Lower leg skin (tissue), 4 donors: ENCODE results near the gene IFT52. TPM values are rescaled to one million over a fixed set of nuclear protein-coding genes. Genes with fewer than 3 reads are reported as not detected.
"Not testable (repeated sequence)": the region's sequence is repeated elsewhere in the genome, so short reads cannot be mapped to it uniquely, and the experiment has no call there.

Experiments
- DNase-seq, 2 donors: peaks; one replicate each; pipeline ENCODE4 v3.0.0-alpha.2; 2019; ENCODE audit warnings: low spot score in 2 of 2
- H3K4me3 ChIP-seq: fragments of 200-600 bp; sonication (generic); 2 replicates; pipeline ENCODE4 v1.5.1; 2017; ENCODE audit warnings: mild to moderate bottlenecking, low read depth; ENCODE audit not compliant: poor library complexity, severe bottlenecking
- POLR2A ChIP-seq, 2 donors: fragments of 450-650 bp; IDR thresholded peaks; one replicate each; pipeline ENCODE4 v1.6.1; 2016 to 2017; ENCODE audit warnings: antibody characterized with exemption in 2 of 2, mild to moderate bottlenecking in 1 of 2, moderate library complexity in 1 of 2
- WGBS, 2 donors: methylation state at CpG; one replicate each; pipeline ENCODE4 v1.1.5; 2018; 5-methylcytosine and 5-hydroxymethylcytosine counted together
- intact Hi-C: fragments of 100-400 bp; cut with DNase I; formaldehyde crosslinking; loops from one replicate; pipeline ENCODE4 v1.15.0; 2023; ENCODE audit warnings: low total_unique reads
- total RNA-seq, 4 donors: library from RNA; depleted of rRNA; stranded (reverse); fragments of >200 nt; gene quantifications; one replicate each; pipeline ENCODE4 v1.1.0, GENCODE V29; 2016
- TF ChIP-seq, protein P1 (sequence below), 3 donors: fragments of 450-650 bp; IDR thresholded peaks; one replicate each; pipeline ENCODE4 v1.5.1; 2016; ENCODE audit warnings: antibody characterized with exemption in 3 of 3, mild to moderate bottlenecking in 3 of 3, moderate library complexity in 2 of 3

IFT52 gene
- total RNA-seq, 4 donors from 2014 or later, result 8.5 to 17.2 (median 12.7) TPM

DNA sequence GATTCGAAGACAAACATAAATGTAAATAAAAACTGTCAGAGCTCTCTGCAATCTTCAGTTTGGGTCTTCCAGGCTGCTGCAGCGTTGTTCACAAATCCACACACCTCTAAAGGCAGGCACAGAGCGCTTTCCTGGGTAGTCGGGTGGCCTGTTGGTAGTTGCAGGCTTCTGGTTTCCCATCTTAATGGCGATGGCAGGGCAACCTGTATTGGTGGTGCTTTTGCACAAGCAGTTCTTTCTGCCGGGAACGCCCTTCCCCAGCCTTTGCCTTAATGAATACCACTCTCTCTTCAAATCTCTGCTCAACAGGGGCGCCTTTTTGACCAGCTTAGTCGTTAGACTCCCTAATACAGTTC is 723 bp upstream of the IFT52 start:
- no peak for DNase-seq
- intact Hi-C loops, result loop anchor here (1.0 kb wide), 1 partner anchor 44 kb away; no protein-coding TSS in a partner anchor
- 21 to 30% methylated on average over 8 to 9 of the region's 9 CpGs for WGBS, 2 donors
- H3K4me3 ChIP-seq, result no peak overlapping the region
- TF ChIP-seq, protein P1, sequence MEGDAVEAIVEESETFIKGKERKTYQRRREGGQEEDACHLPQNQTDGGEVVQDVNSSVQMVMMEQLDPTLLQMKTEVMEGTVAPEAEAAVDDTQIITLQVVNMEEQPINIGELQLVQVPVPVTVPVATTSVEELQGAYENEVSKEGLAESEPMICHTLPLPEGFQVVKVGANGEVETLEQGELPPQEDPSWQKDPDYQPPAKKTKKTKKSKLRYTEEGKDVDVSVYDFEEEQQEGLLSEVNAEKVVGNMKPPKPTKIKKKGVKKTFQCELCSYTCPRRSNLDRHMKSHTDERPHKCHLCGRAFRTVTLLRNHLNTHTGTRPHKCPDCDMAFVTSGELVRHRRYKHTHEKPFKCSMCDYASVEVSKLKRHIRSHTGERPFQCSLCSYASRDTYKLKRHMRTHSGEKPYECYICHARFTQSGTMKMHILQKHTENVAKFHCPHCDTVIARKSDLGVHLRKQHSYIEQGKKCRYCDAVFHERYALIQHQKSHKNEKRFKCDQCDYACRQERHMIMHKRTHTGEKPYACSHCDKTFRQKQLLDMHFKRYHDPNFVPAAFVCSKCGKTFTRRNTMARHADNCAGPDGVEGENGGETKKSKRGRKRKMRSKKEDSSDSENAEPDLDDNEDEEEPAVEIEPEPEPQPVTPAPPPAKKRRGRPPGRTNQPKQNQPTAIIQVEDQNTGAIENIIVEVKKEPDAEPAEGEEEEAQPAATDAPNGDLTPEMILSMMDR (IDR thresholded peaks at IDR 0.05), result no peak
- no peak for TF ChIP-seq POLR2A (IDR thresholded peaks at IDR 0.05)

DNA sequence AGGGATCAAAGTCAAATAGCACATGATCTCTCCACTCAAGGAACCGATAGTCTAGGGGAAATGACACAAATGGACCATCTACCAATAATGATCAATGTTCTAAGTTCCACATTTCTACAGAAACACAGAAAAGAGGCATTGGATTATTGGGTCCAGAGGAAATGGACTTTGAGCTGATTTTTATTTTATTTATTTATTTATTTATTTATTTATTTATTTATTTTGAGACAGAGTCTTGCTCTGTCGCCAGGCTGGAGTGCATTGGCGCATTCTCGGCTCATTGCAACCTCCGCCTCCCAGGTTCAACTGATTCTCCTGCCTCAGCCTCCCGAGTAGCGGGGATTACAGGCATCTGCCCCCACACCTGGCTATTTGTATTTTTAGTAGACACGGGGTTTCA is 11.2 kb downstream of the IFT52 start:
- 88 to 90% methylated on average over 8 of the region's 8 CpGs for WGBS, 2 donors
- H3K4me3 ChIP-seq, intact Hi-C loops, DNase-seq: not testable (repeated sequence)

DNA sequence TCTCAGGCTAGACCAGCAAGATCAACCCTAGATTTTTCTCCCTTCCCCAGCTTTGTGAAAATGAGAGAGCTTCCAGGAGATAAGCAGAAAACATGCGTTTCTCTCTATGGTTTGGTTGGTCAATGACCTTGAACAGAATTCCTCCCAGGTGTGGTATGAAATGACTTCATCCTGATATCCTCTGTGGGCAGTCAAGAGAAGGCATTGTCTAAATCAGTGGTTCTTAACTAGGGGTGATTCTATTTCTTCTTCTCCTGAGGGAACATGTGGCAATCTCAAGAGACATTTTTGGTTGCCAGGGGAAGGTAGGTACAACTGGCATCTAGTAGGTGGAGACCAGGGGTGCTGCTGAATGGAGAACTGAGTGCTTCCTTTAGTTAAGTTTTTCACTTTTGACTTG is 12.4 kb downstream of the IFT52 start:
- no peak for DNase-seq
- no peak overlapping the region for H3K4me3 ChIP-seq
- TF ChIP-seq POLR2A (IDR thresholded peaks at IDR 0.05), result no peak
- TF ChIP-seq, protein P1 (IDR thresholded peaks at IDR 0.05), result no peak
- intact Hi-C loops, result no loop called here
- 79 to 91% methylated on average over 1 of the region's 1 CpG for WGBS, 2 donors

DNA sequence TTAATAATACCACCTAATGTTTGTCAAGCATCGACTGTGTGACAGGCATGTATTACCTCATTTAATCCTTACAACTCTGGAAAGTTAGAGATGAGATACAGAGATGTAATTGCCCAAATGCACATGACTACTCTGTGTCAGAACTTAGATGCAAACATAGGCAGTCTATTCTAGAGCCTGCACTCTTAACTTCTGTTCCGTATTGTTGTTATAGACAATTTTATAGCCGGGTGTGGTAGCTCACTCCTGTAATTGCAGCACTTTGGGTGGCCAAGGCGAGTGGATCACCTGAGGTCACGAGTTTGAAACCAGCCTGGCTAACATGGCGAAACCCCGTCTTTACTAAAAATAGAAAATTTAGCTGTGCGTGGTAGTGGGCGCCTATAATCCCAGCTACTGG is 15.0 kb downstream of the IFT52 start:
- intact Hi-C loops, result no loop called here
- TF ChIP-seq, protein P1 (IDR thresholded peaks at IDR 0.05), result no peak
- TF ChIP-seq POLR2A (IDR thresholded peaks at IDR 0.05), result no peak
- DNase-seq, result no peak
- 96 to 97% methylated on average over 9 of the region's 9 CpGs for WGBS, 2 donors
- no peak overlapping the region for H3K4me3 ChIP-seq

DNA sequence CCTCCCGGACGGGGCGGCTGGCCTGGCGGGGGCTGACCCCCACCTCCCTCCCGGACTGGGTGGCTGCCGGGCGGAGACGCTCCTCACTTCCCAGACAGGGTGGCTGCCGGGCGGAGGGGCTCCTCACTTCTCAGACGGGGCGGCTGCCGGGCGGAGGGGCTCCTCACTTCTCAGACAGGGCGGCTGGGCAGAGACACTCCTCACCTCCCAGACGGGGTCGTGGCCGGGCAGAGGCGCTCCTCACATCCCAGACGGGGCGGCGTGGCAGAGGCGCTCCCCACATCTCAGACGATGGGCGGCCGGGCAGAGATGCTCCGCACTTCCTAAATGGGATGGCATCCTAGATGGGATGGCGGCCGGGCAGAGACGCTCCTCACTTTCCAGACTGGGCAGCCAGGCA is 16.5 kb downstream of the IFT52 start:
- DNase-seq, intact Hi-C loops, H3K4me3 ChIP-seq: not testable (repeated sequence)
- WGBS, 2 donors, result 95 to 100% methylated on average over 6 to 11 of the region's 30 CpGs

DNA sequence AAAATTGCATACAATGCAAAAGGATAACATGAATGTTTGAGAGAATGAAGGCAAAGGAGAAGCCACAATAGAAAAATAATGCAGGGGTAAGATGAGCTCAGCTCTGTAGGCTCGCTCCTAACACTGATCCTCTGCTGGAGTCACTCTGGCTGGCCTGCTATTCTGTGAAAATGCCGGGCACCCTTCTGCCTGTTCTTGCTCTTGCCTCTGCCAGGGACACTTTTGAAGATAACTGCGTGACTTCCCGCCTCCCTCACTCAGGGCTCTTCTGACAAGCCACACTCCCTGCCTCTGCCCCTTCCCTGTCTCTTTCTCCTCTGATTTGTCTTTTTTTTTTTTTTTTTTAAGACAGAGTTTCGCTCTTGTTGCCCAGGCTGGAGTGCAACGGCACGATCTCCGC is 40.9 kb downstream of the IFT52 start:
- 83 to 95% methylated on average over 8 of the region's 8 CpGs for WGBS, 2 donors
- TF ChIP-seq, protein P1 (IDR thresholded peaks at IDR 0.05), result no peak
- no peak for TF ChIP-seq POLR2A (IDR thresholded peaks at IDR 0.05)
- H3K4me3 ChIP-seq, result no peak overlapping the region
- intact Hi-C loops, result no loop called here
- no peak for DNase-seq

DNA sequence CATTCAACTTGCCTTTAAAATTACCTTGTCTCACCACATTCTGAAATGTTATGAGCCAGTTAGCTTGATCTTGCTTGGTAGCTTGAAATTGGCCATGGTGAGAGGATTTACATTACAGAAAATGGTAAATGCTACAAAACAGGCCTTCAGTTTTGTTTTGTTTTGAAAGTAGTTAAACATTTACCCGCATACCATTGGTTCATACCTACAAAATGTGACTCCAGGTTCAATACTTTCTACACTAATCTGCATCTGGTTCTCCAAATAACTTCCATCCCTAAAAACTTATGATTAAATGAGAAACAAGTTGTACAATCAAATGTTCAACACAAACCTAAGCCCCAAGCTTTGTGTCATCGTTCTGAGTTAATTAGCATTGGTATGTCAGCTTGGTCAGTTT is 45.7 kb downstream of the IFT52 start:
- 92 to 95% methylated on average over 2 of the region's 2 CpGs for WGBS, 2 donors
- intact Hi-C loops, result no loop called here
- DNase-seq, result no peak
- H3K4me3 ChIP-seq, result no peak overlapping the region
- TF ChIP-seq POLR2A (IDR thresholded peaks at IDR 0.05), result no peak
- TF ChIP-seq, protein P1 (IDR thresholded peaks at IDR 0.05), result no peak
